Measurements from ENCODE around the gene LDAH.
"Not testable (repeated sequence)": the region's sequence is repeated elsewhere in the genome, so short reads cannot be mapped to it uniquely, and the experiment has no call there.

LDAH gene

GRCh38 chr2:20723543-20723942, 99.4 kb downstream of the LDAH start:
- no peaks in the 10 kb centered on the region for H3K9me3 ChIP-seq (ENCODE audit: control insufficient read depth, insufficient read depth, low read length)
- no peak overlapping the region for H3K4me3 ChIP-seq (ENCODE audit: low read length)
- H3K36me3 ChIP-seq (ENCODE audit: control insufficient read depth, insufficient read depth, low read length), result no peaks in the 10 kb centered on the region
- no peaks in the 10 kb centered on the region for H3K4me1 ChIP-seq (ENCODE audit: control insufficient read depth, insufficient read depth, low read length)
- no peak for DNase-seq (ENCODE audit: low read depth, low spot score)
- H3K27me3 ChIP-seq (ENCODE audit: control insufficient read depth, insufficient read depth, low read length), result no peaks in the 10 kb centered on the region
- H3K27ac ChIP-seq (ENCODE audit: low read length), result no peak overlapping the region

- Histone ChIP-seq H3K27ac (ENCODE audit: low read length) (no peak overlapping the region), H3K4me3 (ENCODE audit: low read length) (no peak overlapping the region), H3K9me3 (ENCODE audit: control insufficient read depth, insufficient read depth, low read length) (no peaks in the 10 kb centered on the region), H3K4me1 (ENCODE audit: control insufficient read depth, insufficient read depth, low read length) (no peaks in the 10 kb centered on the region), H3K36me3 (ENCODE audit: control insufficient read depth, insufficient read depth, low read length) (no peaks in the 10 kb centered on the region), H3K27me3 (ENCODE audit: control insufficient read depth, insufficient read depth, low read length) (no peaks in the 10 kb centered on the region)
- DNase-seq (ENCODE audit: low read depth, low spot score), result no peak
- no CpG with 5 or more reads among the region's 1 CpG for WGBS (ENCODE audit: insufficient coverage, insufficient read length)
Measured at GRCh38 chr2:20722592-20723240, 100.2 kb downstream of the LDAH start.

- DNase-seq (ENCODE audit: low read depth, low spot score), result no peak
- Histone ChIP-seq H3K4me3 (ENCODE audit: low read length) (no peak overlapping the region), H3K9me3 (ENCODE audit: control insufficient read depth, insufficient read depth, low read length) (no peaks in the 10 kb centered on the region), H3K27ac (ENCODE audit: low read length) (no peak overlapping the region), H3K4me1 (ENCODE audit: control insufficient read depth, insufficient read depth, low read length) (no peaks in the 10 kb centered on the region), H3K36me3 (ENCODE audit: control insufficient read depth, insufficient read depth, low read length) (no peaks in the 10 kb centered on the region), H3K27me3 (ENCODE audit: control insufficient read depth, insufficient read depth, low read length) (no peaks in the 10 kb centered on the region)
- no CpG with 5 or more reads among the region's 1 CpG for WGBS (ENCODE audit: insufficient coverage, insufficient read length)
Measured at GRCh38 chr2:20717641-20718040, 105.3 kb downstream of the LDAH start.

- WGBS (ENCODE audit: insufficient coverage, insufficient read length), result no CpG with 5 or more reads among the region's 3 CpGs
Measured at GRCh38 chr2:20716164-20716563, 106.7 kb downstream of the LDAH start.

GRCh38 chr2:20714412-20714811, 108.5 kb downstream of the LDAH start:
- WGBS (ENCODE audit: insufficient coverage, insufficient read length), result no CpG with 5 or more reads among the region's 2 CpGs
- DNase-seq (ENCODE audit: low read depth, low spot score), result not testable (repeated sequence)

More at GRCh38 chr2:20716164-20716563, 106.7 kb downstream of the LDAH start:
- not testable (repeated sequence) for H3K27ac ChIP-seq (ENCODE audit: low read length); H3K36me3 ChIP-seq (ENCODE audit: control insufficient read depth, insufficient read depth, low read length); H3K27me3 ChIP-seq (ENCODE audit: control insufficient read depth, insufficient read depth, low read length); H3K9me3 ChIP-seq (ENCODE audit: control insufficient read depth, insufficient read depth, low read length); H3K4me1 ChIP-seq (ENCODE audit: control insufficient read depth, insufficient read depth, low read length); H3K4me3 ChIP-seq (ENCODE audit: low read length); DNase-seq (ENCODE audit: low read depth, low spot score)

GRCh38 chr2:20713585-20713984, 109.3 kb downstream of the LDAH start:
- not testable (repeated sequence) for H3K4me3 ChIP-seq (ENCODE audit: low read length); H3K27me3 ChIP-seq (ENCODE audit: control insufficient read depth, insufficient read depth, low read length); H3K27ac ChIP-seq (ENCODE audit: low read length); H3K4me1 ChIP-seq (ENCODE audit: control insufficient read depth, insufficient read depth, low read length); H3K9me3 ChIP-seq (ENCODE audit: control insufficient read depth, insufficient read depth, low read length); DNase-seq (ENCODE audit: low read depth, low spot score); H3K36me3 ChIP-seq (ENCODE audit: control insufficient read depth, insufficient read depth, low read length)
- WGBS (ENCODE audit: insufficient coverage, insufficient read length), result no CpG with 5 or more reads among the region's 3 CpGs

More at GRCh38 chr2:20714412-20714811, 108.5 kb downstream of the LDAH start:
- H3K36me3 ChIP-seq (ENCODE audit: control insufficient read depth, insufficient read depth, low read length); H3K4me3 ChIP-seq (ENCODE audit: low read length); H3K9me3 ChIP-seq (ENCODE audit: control insufficient read depth, insufficient read depth, low read length); H3K27ac ChIP-seq (ENCODE audit: low read length); H3K27me3 ChIP-seq (ENCODE audit: control insufficient read depth, insufficient read depth, low read length); H3K4me1 ChIP-seq (ENCODE audit: control insufficient read depth, insufficient read depth, low read length): not testable (repeated sequence)

- not testable (repeated sequence) for H3K27ac ChIP-seq (ENCODE audit: low read length); H3K36me3 ChIP-seq (ENCODE audit: control insufficient read depth, insufficient read depth, low read length); DNase-seq (ENCODE audit: low read depth, low spot score); H3K4me3 ChIP-seq (ENCODE audit: low read length); H3K9me3 ChIP-seq (ENCODE audit: control insufficient read depth, insufficient read depth, low read length); H3K4me1 ChIP-seq (ENCODE audit: control insufficient read depth, insufficient read depth, low read length); H3K27me3 ChIP-seq (ENCODE audit: control insufficient read depth, insufficient read depth, low read length)
- WGBS (ENCODE audit: insufficient coverage, insufficient read length), result no CpG with 5 or more reads among the region's 7 CpGs
Measured at GRCh38 chr2:20711641-20712040, 111.3 kb downstream of the LDAH start.

- no peak overlapping the region for H3K4me3 ChIP-seq (ENCODE audit: low read length)
- no peak for DNase-seq (ENCODE audit: low read depth, low spot score)
- no peaks in the 10 kb centered on the region for H3K4me1 ChIP-seq (ENCODE audit: control insufficient read depth, insufficient read depth, low read length)
- WGBS (ENCODE audit: insufficient coverage, insufficient read length), result no CpG with 5 or more reads among the region's 4 CpGs
- no peak overlapping the region for H3K27ac ChIP-seq (ENCODE audit: low read length)
- H3K9me3 ChIP-seq (ENCODE audit: control insufficient read depth, insufficient read depth, low read length), result no peaks in the 10 kb centered on the region
- no peaks in the 10 kb centered on the region for H3K27me3 ChIP-seq (ENCODE audit: control insufficient read depth, insufficient read depth, low read length)
- H3K36me3 ChIP-seq (ENCODE audit: control insufficient read depth, insufficient read depth, low read length), result no peaks in the 10 kb centered on the region
Measured at GRCh38 chr2:20707601-20708000, 115.3 kb downstream of the LDAH start.

GRCh38 chr2:20706786-20707185, 116.1 kb downstream of the LDAH start:
- Histone ChIP-seq H3K36me3 (ENCODE audit: control insufficient read depth, insufficient read depth, low read length) (no peaks in the 10 kb centered on the region), H3K4me3 (ENCODE audit: low read length) (no peak overlapping the region), H3K4me1 (ENCODE audit: control insufficient read depth, insufficient read depth, low read length) (no peaks in the 10 kb centered on the region), H3K27me3 (ENCODE audit: control insufficient read depth, insufficient read depth, low read length) (no peaks in the 10 kb centered on the region), H3K27ac (ENCODE audit: low read length) (no peak overlapping the region), H3K9me3 (ENCODE audit: control insufficient read depth, insufficient read depth, low read length) (no peaks in the 10 kb centered on the region)
- DNase-seq (ENCODE audit: low read depth, low spot score), result no peak
- WGBS (ENCODE audit: insufficient coverage, insufficient read length), result no CpG with 5 or more reads among the region's 3 CpGs

- WGBS (ENCODE audit: insufficient coverage, insufficient read length), result no CpG with 5 or more reads among the region's 2 CpGs
- H3K36me3 ChIP-seq (ENCODE audit: control insufficient read depth, insufficient read depth, low read length), result no peaks in the 10 kb centered on the region
- H3K27ac ChIP-seq (ENCODE audit: low read length), result no peak overlapping the region
- no peaks in the 10 kb centered on the region for H3K4me1 ChIP-seq (ENCODE audit: control insufficient read depth, insufficient read depth, low read length)
- no peak for DNase-seq (ENCODE audit: low read depth, low spot score)
- H3K9me3 ChIP-seq (ENCODE audit: control insufficient read depth, insufficient read depth, low read length), result no peaks in the 10 kb centered on the region
- H3K4me3 ChIP-seq (ENCODE audit: low read length), result no peak overlapping the region
- H3K27me3 ChIP-seq (ENCODE audit: control insufficient read depth, insufficient read depth, low read length), result no peaks in the 10 kb centered on the region
Measured at GRCh38 chr2:20706217-20706616, 116.7 kb downstream of the LDAH start.

GRCh38 chr2:20704886-20705285, 118.0 kb downstream of the LDAH start:
- Histone ChIP-seq H3K9me3 (ENCODE audit: control insufficient read depth, insufficient read depth, low read length) (no peaks in the 10 kb centered on the region), H3K4me3 (ENCODE audit: low read length) (no peak overlapping the region), H3K36me3 (ENCODE audit: control insufficient read depth, insufficient read depth, low read length) (no peaks in the 10 kb centered on the region), H3K27ac (ENCODE audit: low read length) (no peak overlapping the region), H3K27me3 (ENCODE audit: control insufficient read depth, insufficient read depth, low read length) (no peaks in the 10 kb centered on the region), H3K4me1 (ENCODE audit: control insufficient read depth, insufficient read depth, low read length) (no peaks in the 10 kb centered on the region)
- WGBS (ENCODE audit: insufficient coverage, insufficient read length), result no CpG with 5 or more reads among the region's 1 CpG
- no peak for DNase-seq (ENCODE audit: low read depth, low spot score)
